ENCODE measurements around the gene USP20.

GRCh38 chr9:129858167-129858962 lies 23.1 kb downstream of the USP20 start:
- TF ChIP-seq CTCF (IDR thresholded peaks at IDR 0.05; ENCODE audit: low read depth, low read length, missing input control) (no peak), ATF3 (IDR thresholded peaks at IDR 0.05) (no peak), MAX (IDR thresholded peaks at IDR 0.05) (no peak), RAD21 (IDR thresholded peaks at IDR 0.05) (no peak), TAF1 (conservative IDR thresholded peaks at IDR 0.05) (no peak), FOXA1 (IDR thresholded peaks at IDR 0.05) (no peak), GABPA (IDR thresholded peaks at IDR 0.05 in 1 of 2, conservative IDR thresholded peaks at IDR 0.05 in 1 of 2) (no peak), NR2F2 (IDR thresholded peaks at IDR 0.05) (no peak), RXRA (IDR thresholded peaks at IDR 0.05) (no peak), ZBTB33 (IDR thresholded peaks at IDR 0.05) (no peak)
